Measurements from ENCODE around the gene DCUN1D2.

The DCUN1D2 gene

DNA sequence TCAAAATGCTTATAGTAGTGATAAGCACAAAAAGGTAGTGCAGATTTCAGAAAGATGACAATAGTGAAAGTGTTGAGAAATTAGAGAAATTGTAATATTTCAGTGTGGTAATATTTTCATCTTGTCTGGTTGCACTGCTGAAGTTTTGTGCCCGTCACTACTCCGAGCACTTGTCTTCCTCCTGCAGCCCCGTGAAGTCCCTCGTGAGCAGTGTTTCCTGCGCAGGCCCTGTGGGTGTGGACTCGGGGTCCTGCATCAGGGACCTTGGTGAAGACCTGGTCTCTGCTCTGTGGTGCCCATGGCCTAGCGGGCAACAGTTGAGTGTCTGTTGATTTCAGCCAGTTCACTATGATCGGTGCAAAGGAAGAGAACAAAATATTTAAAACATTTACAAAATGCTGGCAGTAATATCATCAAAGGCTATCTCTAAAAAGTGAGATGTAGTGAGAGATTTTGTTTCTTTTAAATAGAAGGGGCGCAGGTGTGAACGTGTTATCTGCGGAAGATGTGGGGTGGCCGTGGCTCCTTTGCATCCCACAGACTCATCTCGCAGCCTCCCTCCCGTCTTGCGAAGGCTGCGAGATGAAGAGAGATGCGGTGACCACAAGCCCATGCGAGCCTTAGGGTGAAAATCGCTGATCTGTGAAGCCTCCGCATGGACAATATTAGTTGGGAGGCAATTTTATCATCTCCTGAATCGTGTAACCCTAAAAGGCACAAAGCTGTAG is 27.7 kb upstream of the DCUN1D2 start:
- no peak for DNase-seq

DNA sequence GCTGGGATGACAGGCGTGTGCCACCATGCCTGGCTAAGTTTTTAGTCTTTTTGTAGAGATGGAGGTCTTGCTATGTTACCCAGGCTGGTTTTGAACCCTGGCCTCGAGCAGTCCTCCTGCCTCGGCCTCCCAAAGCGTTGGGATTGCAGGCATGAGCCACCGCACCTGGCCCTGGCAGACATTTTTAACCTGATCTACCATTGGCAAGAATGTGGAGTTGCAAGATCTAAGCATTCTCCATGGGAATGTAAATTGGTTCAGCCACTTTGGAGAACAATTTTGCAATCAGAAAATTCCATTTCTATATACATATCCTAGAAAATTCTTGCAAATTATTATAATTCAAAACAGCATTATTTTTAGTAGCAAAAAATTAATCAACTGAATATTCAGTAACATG is 24.3 kb upstream of the DCUN1D2 start:
- DNase-seq: no peak

DNA sequence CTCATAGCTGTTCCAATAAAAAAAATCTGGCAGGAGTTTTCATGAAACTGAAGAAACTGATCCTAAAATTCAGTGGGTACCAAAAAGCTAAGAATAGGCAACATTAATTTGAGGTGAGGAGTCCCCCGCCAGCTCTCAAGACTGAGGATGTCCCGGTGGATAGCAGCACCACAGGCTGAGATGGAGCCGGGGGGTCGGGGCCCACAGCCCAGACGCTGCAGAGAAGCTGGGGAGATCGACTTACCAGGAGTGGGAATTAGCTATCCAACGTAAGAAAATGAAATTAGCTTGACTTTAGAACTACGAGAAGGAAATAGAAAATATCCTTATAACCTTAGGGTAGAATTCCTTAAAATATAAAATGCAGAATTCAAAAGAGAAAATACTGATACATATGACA is 23.2 kb upstream of the DCUN1D2 start:
- no peak for DNase-seq

DNA sequence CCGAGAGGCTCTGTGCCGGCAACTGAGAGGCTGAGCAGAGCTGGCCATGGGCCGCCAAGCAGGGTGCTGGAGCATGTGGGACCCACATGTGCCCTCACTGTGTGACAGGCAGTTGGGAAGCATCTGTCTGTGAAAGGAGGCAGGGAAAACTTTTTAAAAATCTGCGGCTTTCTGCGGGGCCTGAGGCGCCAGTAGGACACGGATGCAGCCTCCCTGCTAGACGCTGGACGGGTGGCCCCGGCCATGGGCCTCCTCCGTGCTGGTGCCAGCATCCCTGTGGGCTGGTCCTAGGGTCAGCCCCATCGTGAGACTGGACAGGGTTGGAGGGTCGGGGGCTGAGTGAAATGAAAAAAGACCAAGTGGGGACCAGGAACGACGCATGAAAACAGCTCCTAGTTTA is 20.9 kb upstream of the DCUN1D2 start:
- no peak for DNase-seq

DNA sequence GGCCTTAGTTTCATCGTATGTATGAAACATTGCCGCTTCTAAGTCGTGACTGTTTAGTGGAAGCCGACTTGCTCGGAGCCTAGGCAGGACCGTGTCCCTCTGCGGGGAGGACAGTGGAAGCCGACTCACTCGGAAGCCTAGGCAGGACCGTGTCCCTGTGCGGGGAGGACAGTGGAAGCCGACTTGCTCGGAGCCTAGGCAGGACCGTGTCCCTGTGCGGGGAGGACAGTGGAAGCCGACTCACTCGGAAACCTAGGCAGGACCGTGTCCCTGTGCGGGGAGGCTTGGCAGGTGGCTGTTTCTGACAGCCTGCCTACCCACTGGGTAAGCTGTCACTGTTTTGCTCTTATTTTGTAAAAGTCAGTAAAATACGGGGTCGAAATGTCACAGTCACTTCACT is 20.4 kb upstream of the DCUN1D2 start:
- DNase-seq: no peak

DNA sequence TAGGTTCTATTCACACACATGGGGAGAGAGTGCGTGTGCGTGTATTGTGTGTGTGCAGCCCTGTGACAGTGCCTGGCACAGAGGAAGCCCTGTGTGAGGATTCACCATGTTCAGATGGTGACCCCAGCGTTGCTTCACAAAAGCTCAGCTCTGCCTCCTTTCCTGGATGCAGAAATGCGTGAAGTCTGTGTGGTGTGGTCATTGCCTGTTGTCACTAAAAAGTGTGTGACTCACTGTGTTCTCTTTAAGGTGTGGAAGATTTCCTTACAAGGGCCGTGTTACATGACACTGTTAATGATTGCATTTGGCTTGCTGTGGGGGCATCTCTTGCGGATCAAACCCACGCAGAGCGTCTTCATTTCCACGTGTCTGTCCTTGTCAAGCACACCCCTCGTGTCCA is 19.5 kb upstream of the DCUN1D2 start:
- no peak for DNase-seq

DNA sequence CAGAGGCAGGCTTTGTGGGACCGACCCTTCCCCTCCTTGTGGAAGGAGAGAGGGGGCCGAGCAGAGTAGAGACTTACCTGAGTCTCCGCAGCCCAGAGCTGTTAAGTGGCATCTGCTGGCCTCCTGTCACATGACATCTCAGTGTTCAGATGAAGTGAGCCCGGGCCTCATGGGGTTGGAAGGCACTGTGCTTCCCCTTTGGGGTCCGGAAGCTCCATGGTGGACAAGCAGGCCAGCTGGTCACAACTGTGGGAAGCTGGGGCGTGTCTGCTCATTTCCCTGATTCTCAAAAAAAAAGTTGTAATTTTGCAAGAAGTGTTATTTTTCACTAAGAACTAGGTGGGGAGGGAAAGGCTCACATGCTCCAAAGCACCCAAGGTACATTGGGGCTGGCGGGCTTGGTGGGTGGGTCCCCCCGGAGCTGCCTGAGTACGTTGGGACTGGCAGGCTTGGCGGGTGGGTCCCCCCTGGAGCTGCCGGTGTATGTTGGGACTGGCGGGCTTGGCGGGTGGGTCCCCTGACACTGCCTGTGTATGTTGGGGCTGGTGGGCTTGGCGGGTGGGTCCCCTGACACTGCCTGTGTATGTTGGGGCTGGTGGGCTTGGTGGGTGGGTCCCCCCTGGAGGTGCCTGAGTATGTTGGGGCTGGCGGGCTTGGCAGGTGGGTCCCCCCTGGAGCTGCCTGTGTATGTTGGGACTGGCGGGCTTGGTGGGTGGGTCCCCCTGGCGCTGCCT is 18.2 kb upstream of the DCUN1D2 start:
- no peak for DNase-seq

DNA sequence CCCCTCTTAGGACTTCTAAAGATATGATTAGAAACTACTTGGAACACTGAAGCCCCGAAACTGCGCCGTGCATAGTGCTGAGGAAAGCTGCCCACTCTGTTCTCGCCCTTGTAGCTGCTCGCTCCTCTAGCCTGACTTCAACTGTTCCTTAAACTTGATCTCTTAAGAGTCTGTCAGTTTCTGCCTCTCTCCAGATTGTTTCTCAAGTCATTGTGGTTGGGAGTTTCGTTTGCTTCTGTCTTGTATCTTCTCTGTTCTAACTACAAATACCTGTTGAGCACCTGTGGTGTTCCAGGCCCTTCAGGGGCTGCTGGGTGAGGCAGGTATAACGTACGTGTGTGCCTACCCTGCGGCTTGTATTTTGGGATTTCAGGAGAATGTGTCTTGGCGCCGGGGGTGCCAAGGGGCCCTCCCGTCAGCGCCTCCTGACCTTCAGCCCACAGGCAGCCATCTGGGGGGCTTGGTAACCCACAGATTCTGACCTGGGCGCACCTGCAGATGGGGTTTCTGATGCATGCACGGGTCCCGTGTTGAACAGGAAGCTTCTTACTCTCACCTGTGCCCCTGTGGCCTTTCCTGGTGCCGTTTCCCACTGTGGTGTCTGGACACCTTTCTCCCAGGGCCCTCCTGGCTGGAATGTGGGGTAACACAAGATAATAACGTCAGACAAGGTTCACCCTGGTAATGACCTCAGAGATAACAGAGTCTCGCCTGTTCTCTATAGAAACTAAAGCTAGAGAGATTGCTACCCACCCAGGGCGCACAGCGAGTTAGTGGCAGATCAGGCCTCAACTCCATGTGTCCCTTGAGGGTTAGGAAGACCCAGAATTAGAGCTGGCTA is 17.2 kb upstream of the DCUN1D2 start:
- DNase-seq: no peak

DNA sequence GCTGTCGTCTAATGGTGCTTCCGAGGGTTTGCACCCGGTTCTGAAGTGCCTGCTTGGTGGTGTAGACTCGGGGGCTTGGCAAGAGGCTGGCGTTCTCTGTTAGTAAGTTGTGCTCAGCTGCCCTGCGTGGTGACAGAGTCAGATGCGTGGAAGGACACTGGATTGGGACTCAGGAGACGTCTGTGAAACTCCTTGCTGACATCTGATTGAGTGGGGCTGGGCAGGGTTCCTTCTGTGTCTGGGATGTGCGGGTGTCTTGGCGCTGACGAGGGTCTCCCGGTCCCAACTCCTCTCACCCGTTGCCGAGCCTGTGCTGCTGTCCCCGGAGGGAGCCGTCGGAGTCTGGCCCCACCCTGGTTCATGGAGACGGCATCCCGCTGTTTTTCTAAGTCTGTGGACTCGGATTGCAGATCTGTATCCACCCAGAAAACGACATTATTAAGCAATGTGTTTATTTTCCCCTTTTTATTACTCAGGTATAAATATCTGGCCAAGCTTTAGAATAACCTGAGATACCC is 16.4 kb upstream of the DCUN1D2 start:
- no peak for DNase-seq

DNA sequence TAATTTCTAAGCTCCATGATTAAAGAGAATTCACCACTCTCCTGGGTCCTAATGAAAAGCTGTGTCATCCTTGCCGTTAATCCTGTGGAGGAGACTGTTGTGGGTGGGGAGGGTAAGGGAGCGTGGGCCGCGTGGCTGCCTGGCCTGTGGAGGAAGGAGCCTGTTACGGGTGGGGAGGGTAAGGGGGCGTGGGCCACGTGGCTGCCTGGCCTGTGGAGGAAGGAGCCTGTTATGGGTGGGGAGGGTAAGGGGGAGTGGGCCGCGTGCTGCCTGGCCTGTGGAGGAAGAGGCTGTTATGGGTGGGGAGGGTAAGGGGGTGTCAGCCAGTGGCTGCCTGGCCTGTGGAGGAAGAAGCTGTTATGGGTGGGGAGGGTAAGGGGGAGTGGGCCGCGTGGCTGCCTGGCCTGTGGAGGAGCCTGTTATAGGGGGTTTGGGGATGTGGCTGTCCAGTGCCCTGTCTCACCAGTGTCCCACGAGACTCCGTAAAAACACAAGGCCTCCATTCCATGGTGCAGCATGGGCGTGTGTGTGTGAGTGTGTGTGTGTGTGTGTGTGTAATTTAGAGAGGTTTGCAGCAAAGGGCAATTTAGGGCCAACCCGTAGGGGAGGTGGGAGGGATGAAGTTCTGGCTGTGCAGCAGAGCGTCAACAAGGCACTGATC is 15.6 kb upstream of the DCUN1D2 start:
- no peak for DNase-seq

DNA sequence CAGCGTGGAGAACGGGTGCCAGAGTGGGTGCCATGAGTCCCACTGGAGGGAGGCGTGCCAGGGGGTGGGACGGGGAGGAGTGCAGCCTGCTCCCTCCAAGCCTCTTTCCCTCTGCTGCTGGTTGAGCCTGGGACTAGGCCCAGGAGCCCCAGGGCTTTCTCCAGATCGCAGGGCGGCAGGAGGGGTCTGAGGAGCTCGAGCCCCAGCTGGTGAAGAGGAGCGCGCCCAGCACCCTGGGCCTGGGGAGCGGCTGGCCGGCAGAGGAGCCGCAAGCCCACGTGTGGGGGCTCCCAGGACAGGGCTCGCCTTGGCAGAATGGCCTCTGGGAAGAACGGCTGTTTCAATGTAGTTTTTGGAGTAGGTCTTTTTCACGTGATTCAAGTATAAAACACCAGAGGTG is 12.2 kb upstream of the DCUN1D2 start:
- no peak for DNase-seq

DNA sequence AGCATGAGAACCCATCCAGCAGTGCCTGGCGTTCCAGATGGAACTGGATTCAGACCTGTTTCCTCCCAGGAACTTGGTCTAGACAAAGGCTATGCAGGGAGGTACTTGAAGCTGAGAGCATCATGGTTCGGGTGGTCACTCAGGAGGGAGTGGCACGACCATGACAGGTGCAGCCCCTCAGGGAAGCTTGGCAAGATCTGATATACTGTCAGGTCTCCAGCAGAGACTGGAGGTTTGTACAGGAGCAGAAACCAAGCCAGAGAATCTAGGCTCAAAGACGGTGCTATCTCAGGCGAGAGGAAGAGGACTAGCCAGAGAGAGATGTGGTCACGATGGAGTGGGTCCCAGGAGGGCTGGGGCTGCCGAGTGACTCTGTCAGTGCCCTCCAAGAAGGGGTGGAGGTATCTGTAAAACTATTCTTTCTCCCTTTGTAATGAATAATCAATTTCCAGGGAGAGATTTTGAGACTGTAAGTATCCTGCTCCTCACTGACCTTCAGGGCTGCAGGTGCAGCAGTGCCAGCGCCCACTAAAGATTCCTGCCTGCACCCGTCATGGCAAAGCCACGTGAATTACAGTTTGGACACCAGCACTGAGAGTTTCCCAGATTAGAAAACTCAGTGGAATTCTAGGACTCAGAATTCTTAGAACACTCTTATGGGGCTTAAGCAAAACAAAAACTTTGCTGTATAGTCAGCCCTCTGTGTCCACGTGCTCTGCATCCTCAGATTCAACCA is 10.2 kb upstream of the DCUN1D2 start:
- no peak for DNase-seq

DNA sequence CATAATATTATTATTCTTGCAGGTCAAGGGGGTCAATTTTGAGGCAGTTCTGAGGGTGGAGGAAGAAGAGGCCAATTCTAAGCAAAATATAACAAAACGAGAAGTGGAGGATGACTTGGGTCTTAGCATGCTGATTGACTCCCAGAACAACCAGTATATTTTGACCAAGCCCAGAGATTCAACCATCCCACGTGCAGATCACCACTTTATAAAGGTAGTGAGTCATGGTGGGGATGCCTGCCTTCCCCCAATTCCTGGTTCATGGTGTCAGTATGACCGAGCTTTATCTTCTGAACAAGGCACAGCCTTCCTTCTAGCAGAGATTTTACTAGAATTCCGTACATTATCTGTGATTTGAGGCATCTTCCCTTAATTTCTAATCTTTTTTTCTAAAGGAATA is 9.4 kb upstream of the DCUN1D2 start:
- no peak for DNase-seq

DNA sequence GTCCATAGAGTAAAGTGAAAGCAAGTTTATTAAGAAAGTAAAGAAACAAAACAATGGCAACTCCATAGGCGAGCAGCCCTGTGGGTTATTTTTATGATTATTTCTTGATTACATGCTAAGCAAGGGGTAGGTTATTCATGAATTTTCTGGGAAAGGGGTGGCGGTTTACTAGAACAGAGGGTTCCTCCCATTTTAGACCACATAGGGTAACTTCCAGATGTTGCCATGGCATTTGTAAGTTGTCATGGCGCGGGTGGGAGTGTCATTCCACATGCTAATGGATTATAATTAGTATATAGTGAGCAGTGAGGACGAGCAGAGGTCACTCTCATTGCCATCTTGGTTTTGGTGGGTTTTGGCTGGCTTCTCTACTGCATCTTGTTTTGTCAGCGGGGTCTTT is 8.4 kb upstream of the DCUN1D2 start:
- DNase-seq: no peak

DNA sequence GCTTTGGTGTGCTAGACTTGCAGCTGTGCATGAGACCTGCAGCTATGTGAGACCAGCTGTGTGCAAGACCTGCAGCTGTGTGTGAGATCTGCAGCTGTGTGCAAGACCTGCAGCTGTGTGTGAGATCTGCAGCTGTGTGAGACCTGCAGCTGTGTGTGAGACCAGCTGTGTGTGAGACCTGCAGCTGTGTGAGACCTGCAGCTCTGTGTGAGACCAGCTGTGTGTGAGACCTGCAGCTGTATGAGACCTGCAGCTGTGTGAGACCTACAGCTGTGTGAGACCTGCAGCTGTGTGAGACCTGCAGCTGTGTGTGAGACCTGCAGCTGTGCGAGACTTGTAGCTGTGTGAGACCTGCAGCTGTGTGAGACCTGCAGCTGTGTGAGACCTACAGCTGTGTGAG is 6.7 kb upstream of the DCUN1D2 start:
- no peak for DNase-seq

DNA sequence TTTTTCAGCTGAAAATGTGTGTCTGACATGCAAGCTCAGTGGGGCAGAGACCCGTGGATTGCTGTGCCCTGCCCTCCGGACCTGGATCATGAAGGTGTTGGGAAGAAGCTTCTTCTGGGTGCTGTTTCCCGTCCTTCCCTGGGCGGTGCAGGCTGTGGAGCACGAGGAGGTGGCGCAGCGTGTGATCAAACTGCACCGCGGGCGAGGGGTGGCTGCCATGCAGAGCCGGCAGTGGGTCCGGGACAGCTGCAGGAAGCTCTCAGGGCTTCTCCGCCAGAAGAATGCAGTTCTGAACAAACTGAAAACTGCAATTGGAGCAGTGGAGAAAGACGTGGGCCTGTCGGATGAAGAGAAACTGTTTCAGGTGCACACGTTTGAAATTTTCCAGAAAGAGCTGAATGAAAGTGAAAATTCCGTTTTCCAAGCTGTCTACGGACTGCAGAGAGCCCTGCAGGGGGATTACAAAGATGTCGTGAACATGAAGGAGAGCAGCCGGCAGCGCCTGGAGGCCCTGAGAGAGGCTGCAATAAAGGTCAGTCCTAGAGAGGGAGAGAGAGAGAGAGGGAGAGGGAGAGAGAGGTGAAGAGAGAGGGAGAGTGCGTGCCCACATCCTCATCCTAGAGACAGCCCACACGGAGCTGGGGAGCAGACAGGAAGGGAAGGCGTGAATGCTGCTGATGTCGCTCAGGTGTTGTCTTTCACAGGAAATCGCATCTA is 5.1 kb upstream of the DCUN1D2 start:
- no peak for DNase-seq

DNA sequence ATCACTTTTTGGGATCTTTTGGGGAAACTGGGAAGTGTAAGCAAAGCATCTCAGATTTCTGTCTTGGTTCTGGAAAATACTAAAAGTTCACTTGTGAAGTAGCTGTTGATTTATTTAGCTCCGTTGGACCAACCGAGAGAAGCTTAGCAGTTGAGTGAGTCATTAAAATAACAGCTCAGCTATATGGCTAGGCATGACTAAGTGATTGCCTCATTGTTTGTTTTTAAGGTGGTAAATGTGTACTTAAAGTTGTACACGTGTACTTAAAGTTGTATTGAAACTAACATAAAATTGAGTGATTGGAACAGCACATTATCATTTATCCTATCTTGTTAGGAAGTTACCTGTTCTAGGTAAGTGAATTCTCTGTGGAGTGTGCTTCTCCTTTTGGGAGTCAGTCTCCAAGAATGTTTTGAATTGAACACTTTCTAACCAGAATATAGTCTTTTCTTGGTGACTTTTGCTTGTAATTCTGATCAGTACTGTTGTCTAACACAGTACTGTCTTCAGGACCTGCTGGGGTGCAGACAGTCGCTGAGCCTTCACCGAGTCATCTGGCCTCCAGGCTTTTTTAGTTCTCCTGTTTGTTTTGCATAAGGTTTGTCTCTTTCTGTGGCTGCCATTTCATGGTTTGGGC is 2.9 kb upstream of the DCUN1D2 start:
- DNase-seq: peak; percentile 48

DNA sequence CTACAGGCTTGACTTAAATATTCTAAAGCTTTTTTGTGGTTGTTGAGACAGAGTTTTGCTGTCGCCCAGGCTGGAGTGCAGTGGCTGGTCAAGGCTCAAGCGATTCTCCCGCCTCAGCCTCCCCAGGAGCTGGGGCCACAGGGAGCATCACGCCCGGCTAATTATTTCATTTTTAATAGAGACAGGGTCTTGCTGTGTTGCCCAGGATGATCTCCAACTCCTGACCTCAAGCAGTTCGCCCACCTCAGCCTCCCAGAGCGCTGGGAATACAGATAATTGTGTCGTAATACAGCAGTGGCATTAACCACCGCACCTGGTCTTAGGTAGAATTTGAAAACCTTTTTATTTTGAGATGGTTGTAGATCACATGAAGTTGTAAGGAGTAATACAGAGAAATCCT is 1.5 kb upstream of the DCUN1D2 start:
- no peak for DNase-seq

DNA sequence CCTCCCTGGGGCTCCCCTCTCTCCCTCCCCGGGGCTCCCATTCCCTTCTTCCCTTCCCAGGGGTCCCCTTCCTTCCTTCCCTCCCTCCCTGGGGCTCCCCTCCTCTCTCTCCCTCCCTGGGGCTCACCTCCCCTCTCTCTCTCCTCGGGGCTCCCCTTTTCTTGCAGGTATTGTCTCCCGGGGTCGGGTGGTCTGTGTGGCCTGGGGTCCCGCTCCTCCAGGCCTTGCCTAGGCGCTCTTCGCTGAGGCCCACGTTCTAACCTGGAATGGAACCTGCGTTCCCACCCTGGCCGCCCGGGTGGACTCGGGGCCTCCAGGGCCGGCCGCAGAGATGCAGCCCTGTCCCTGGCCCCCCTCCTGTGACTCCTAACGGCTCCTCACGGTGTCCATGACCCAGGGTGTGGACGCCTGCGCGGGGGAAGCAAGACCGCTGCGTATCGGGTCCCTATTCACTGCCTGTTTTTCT is 940 bp upstream of the DCUN1D2 start:
- DNase-seq: no peak

DNA sequence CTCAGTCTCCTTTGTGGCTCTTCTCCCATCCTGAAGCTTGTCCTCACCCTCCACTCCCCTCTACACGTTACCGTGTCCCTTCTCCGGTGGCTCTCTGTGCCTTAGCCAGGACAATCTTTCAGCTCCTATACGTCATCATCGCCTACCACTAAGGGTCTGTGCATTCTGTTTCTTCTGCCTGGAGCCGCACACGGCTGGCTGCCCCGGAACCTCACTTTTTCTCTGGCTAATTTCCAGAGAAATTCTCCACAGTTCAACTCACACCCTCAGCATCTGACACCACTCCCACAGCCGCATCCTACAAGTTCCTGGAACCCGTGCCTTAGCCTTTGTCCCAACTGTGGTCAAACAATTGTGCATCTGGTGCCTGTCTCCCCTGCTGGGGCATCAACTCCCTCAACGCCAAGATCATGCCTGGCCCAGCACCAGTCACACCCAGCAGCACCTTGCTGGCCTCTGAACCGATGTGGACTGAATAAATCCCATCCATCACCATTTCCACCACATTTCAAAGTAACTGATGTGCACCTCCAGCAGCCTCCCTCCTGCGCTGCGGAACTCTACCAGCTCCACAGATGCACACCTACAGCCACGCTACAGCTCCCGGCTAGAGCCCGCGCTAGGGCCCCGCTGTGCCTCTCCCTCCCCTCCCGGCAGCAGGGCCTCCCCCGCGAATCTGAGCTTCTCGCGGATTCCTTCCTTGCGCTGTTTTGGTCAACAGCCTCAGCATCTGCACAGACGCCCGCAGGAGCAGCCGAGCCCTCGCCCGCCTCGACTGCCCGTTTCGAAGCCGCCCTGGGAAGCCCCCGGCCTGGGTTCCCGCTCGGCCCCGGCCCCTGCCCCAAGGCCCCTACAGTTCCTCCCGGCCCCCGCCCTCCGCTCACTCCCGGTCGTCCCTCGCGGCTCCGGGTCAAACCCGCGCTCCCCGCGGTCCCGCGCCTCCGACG is 689 bp downstream of the DCUN1D2 start:
- DNase-seq: peak; percentile 80

All from DMS79 treated with DMSO at 0.1 percent for 48 hours (cell line).